ENCODE results near the gene CRACR2A. TPM values are rescaled to one million over a fixed set of nuclear protein-coding genes. Genes with fewer than 3 reads are reported as not detected.

CRACR2A gene
- total and polyA plus RNA-seq, 9 of the 15 experiments (the other 6 are each of a cell fraction or from before 2014, with no cell fraction given) = 2.1 to 15.1 (median 10.4) TPM

- TF ChIP-seq ZNF740 (CRISPR knock-in tag; IDR thresholded peaks at IDR 0.05) = no peak
- peak in 1 of 2 experiments; percentile 83; a peak in 2 of 4 replicates for TF ChIP-seq ZNF740 (tag; IDR thresholded peaks at IDR 0.05)
- TF ChIP-seq SMAD2 (IDR thresholded peaks at IDR 0.05; ENCODE audit: low read depth, low read length) = no peak
- no peak for TF ChIP-seq FOS (IDR thresholded peaks at IDR 0.05; ENCODE audit: extremely low read depth, insufficient read length)
- peak; percentile 82 for TF ChIP-seq ZNF239 (CRISPR knock-in tag; IDR thresholded peaks at IDR 0.05)
- no peak for TF ChIP-seq E2F5 (CRISPR knock-in tag; IDR thresholded peaks at IDR 0.05)
- TF ChIP-seq ZFP36 (IDR thresholded peaks at IDR 0.05; ENCODE audit: low read depth, low read length, partially characterized antibody) = no peak
- TF ChIP-seq MEF2D (tag; conservative IDR thresholded peaks at IDR 0.05; ENCODE audit: low read depth) = peak; percentile 81
- TF ChIP-seq CTBP1 (IDR thresholded peaks at IDR 0.05; ENCODE audit: borderline replicate concordance) = no peak
- no peak for TF ChIP-seq SMARCB1 (IDR thresholded peaks at IDR 0.05; ENCODE audit: insufficient read length, low read depth)
- TF ChIP-seq GTF2B (IDR thresholded peaks at IDR 0.05; ENCODE audit: extremely low read depth, insufficient read length) = no peak
- no peak for TF ChIP-seq ZFP91 (CRISPR knock-in tag; IDR thresholded peaks at IDR 0.05)
- no peak for TF ChIP-seq ZNF707 (CRISPR knock-in tag; conservative IDR thresholded peaks at IDR 0.05)
- TF ChIP-seq OTX1 (CRISPR knock-in tag; IDR thresholded peaks at IDR 0.05) = no peak
- no peak for TF ChIP-seq SREBF2 (CRISPR knock-in tag; IDR thresholded peaks at IDR 0.05)
- TF ChIP-seq FOXP4 (CRISPR knock-in tag; IDR thresholded peaks at IDR 0.05; ENCODE audit: borderline replicate concordance) = no peak
- TF ChIP-seq ZNF57 (CRISPR knock-in tag; IDR thresholded peaks at IDR 0.05) = no peak
- no peak for TF ChIP-seq ZC3H8 (IDR thresholded peaks at IDR 0.05)
- TF ChIP-seq CCAR2 (IDR thresholded peaks at IDR 0.05; ENCODE audit: low read depth, low read length) = no peak
- TF ChIP-seq PHF21A (IDR thresholded peaks at IDR 0.05; ENCODE audit: borderline replicate concordance, low read depth) = no peak
- TF ChIP-seq YBX1 (IDR thresholded peaks at IDR 0.05) = no peak
- no peak for TF ChIP-seq BRF1 (IDR thresholded peaks at IDR 0.05; ENCODE audit: borderline replicate concordance, extremely low read depth, insufficient read length)
- peak; percentile 53 for TF ChIP-seq CBFA2T3 (IDR thresholded peaks at IDR 0.05)
- no peak for TF ChIP-seq CHD4 (IDR thresholded peaks at IDR 0.05; ENCODE audit: insufficient read depth, insufficient replicate concordance, low read depth, low read length, poor library complexity, severe bottlenecking)
- no peak for TF ChIP-seq HLTF (IDR thresholded peaks at IDR 0.05)
Observed at GRCh38 chr12:3684449-3685051, 68.4 kb downstream of the CRACR2A start (continued).

Data from K562 (cell line).